Endodermal cell (in vitro differentiated cells): Measurements from ENCODE around the gene SLC13A5. TPM values are rescaled to one million over a fixed set of nuclear protein-coding genes. Genes with fewer than 3 reads are reported as not detected.

ENCODE experiments used
- DNase-seq: peaks from one replicate; pipeline ENCODE4 v3.0.0-alpha.2; 2017
- H3K27ac ChIP-seq: 2 replicates; pipeline ENCODE4 v1.5.1; 2013; ENCODE audit warnings: mild to moderate bottlenecking, low read depth, low read length, moderate library complexity
- H3K27me3 ChIP-seq: 2 replicates; pipeline ENCODE4 v1.6.1; 2013; ENCODE audit warnings: mild to moderate bottlenecking, low read length, moderate library complexity; ENCODE audit not compliant: insufficient read depth, control insufficient read depth, poor library complexity, severe bottlenecking
- H3K36me3 ChIP-seq: 2 replicates; pipeline ENCODE4 v1.7.0; 2013; ENCODE audit warnings: mild to moderate bottlenecking, low read length, moderate library complexity; ENCODE audit not compliant: control insufficient read depth, insufficient read depth
- H3K4me1 ChIP-seq: one replicate; pipeline ENCODE4 v1.7.0; 2013; ENCODE audit warnings: low read length; ENCODE audit not compliant: control insufficient read depth, insufficient read depth
- H3K4me3 ChIP-seq: 2 replicates; pipeline ENCODE4 v1.5.1; 2013; ENCODE audit warnings: mild to moderate bottlenecking, low read length, moderate library complexity
- H3K9ac ChIP-seq: 2 replicates; pipeline ENCODE4 v1.6.1; 2013; ENCODE audit warnings: mild to moderate bottlenecking, low read length, moderate library complexity; ENCODE audit not compliant: poor library complexity, severe bottlenecking; ENCODE audit errors: extremely low read depth
- H3K9me3 ChIP-seq: 2 replicates; pipeline ENCODE4 v1.6.1; 2013; ENCODE audit warnings: mild to moderate bottlenecking, low read length, moderate library complexity; ENCODE audit not compliant: control insufficient read depth
- H3K27ac Mint-ChIP-seq: 2 replicates; pipeline ENCODE4 v1.8.0; 2020; ENCODE audit warnings: mixed read lengths
- H3K27me3 Mint-ChIP-seq: 2 replicates; pipeline ENCODE4 v1.8.0; 2021; ENCODE audit warnings: mild to moderate bottlenecking, mixed read lengths; ENCODE audit not compliant: insufficient read depth
- H3K36me3 Mint-ChIP-seq: 2 replicates; pipeline ENCODE4 v1.8.0; 2020; ENCODE audit warnings: low read depth, mixed read lengths
- H3K4me1 Mint-ChIP-seq: 2 replicates; pipeline ENCODE4 v1.8.0; 2020; ENCODE audit warnings: mixed read lengths
- H3K4me3 Mint-ChIP-seq: 2 replicates; pipeline ENCODE4 v1.8.0; 2020; ENCODE audit warnings: mild to moderate bottlenecking, moderate library complexity, mixed read lengths
- H3K9me3 Mint-ChIP-seq: 2 replicates; pipeline ENCODE4 v1.8.0; 2020; ENCODE audit warnings: mild to moderate bottlenecking, mixed read lengths
- CTCF ChIP-seq: fragments of 200-600 bp; sonication (generic); conservative IDR thresholded peaks from 2 replicates; pipeline ENCODE4 v1.5.0; 2021; ENCODE audit warnings: antibody characterized with exemption, mild to moderate bottlenecking
- WGBS, 2 experiments: methylation state at CpG; one replicate each; pipeline versions ENCODE4 v1.1.5 to v1.1.7; 2013; ENCODE audit warnings: missing lambda C conversion rate in 2 of 2, mixed read lengths in 1 of 2; ENCODE audit not compliant: insufficient coverage in 1 of 2, insufficient read length in 1 of 2; 5-methylcytosine and 5-hydroxymethylcytosine counted together
- total RNA-seq, 2 donors: library from RNA; stranded (reverse); fragmentation: NEBNext Ultra II Directional in 1 of 2; extraction: Animal tissue kit (Norgen Biotek cat#: 25700) in 1 of 2; gene quantifications; 2 replicates in 1 of 2; 3 replicates in 1 of 2; pipeline ENCODE4 v1.2.1, GENCODE V29; 2021

SLC13A5 gene
- total RNA-seq, 2 donors from 2014 or later, result 3.9 to 8.4 TPM

- Histone ChIP-seq H3K36me3 (no peaks in the 10 kb centered on the region), H3K4me3 (peak overlapping the region; percentile 81), H3K9me3 (peaks cover 16% of the 10 kb centered on the region), H3K27ac (no peak overlapping the region), H3K4me1 (no peaks in the 10 kb centered on the region), H3K27me3 (peaks cover 27% of the 10 kb centered on the region), H3K9ac (no peak overlapping the region)
- no peak overlapping the region for H3K27ac Mint-ChIP-seq
- H3K4me1 Mint-ChIP-seq, result peaks cover 9% of the 10 kb centered on the region
- H3K4me3 Mint-ChIP-seq, result peak overlapping the region; percentile 73
- TF ChIP-seq CTCF, result no peak
- peaks cover 29% of the 10 kb centered on the region for H3K9me3 Mint-ChIP-seq
- peaks cover 53% of the 10 kb centered on the region for H3K27me3 Mint-ChIP-seq
- DNase-seq, result no peak
- peaks cover 2% of the 10 kb centered on the region for H3K36me3 Mint-ChIP-seq
- WGBS, 2 experiments, result 87 to 100% methylated on average over 4 to 7 of the region's 7 CpGs
Observed at GRCh38 chr17:6714315-6714874, 1.2 kb upstream of the SLC13A5 start.

- Mint-ChIP-seq H3K9me3 (peaks cover 29% of the 10 kb centered on the region), H3K4me1 (peaks cover 9% of the 10 kb centered on the region), H3K27me3 (peaks cover 48% of the 10 kb centered on the region), H3K27ac (no peak overlapping the region), H3K4me3 (peak overlapping the region; percentile 73), H3K36me3 (peaks cover 2% of the 10 kb centered on the region)
- Histone ChIP-seq H3K9me3 (peaks cover 16% of the 10 kb centered on the region), H3K27ac (no peak overlapping the region), H3K4me1 (no peaks in the 10 kb centered on the region), H3K9ac (no peak overlapping the region), H3K36me3 (no peaks in the 10 kb centered on the region), H3K27me3 (peaks cover 24% of the 10 kb centered on the region), H3K4me3 (peak overlapping the region; percentile 81)
- no peak for DNase-seq
- WGBS, 2 experiments, result 16 to 18% methylated on average over 22 to 29 of the region's 29 CpGs
- no peak for TF ChIP-seq CTCF
Observed at GRCh38 chr17:6713918-6714271, 726 bp upstream of the SLC13A5 start.

GRCh38 chr17:6712854-6713129, 377 bp downstream of the SLC13A5 start:
- DNase-seq, result no peak
- Mint-ChIP-seq H3K36me3 (peaks cover 2% of the 10 kb centered on the region), H3K4me1 (peaks cover 9% of the 10 kb centered on the region), H3K27ac (peak overlapping the region; percentile 26), H3K4me3 (peak overlapping the region; percentile 73), H3K27me3 (peaks cover 47% of the 10 kb centered on the region), H3K9me3 (peaks cover 26% of the 10 kb centered on the region)
- no peaks in the 10 kb centered on the region for H3K4me1 ChIP-seq
- peak overlapping the region; percentile 81 for H3K4me3 ChIP-seq
- 14 to 36% methylated on average over 8 to 14 of the region's 14 CpGs for WGBS, 2 experiments
- peaks cover 24% of the 10 kb centered on the region for H3K27me3 ChIP-seq
- no peak overlapping the region for H3K9ac ChIP-seq
- peaks cover 10% of the 10 kb centered on the region for H3K9me3 ChIP-seq
- H3K27ac ChIP-seq, result no peak overlapping the region
- no peak for TF ChIP-seq CTCF
- H3K36me3 ChIP-seq, result no peaks in the 10 kb centered on the region
